Mesenchymal stem cell (in vitro differentiated cells and primary cell): ENCODE data around the gene QSOX1.

ENCODE experiments used
- DNase-seq: peaks from one replicate; pipeline ENCODE4 v3.0.0-alpha.2; 2013
- H2AFZ ChIP-seq: one replicate; pipeline ENCODE4 v1.6.1; 2013; ENCODE audit warnings: low read depth, mild to moderate bottlenecking, control low read depth, inconsistent platforms, low read length, moderate library complexity
- H2AK5ac ChIP-seq: 2 replicates; pipeline ENCODE4 v1.6.1; 2013; ENCODE audit warnings: low read length, moderate library complexity, mild to moderate bottlenecking, inconsistent platforms; ENCODE audit not compliant: severe bottlenecking
- H2BK120ac ChIP-seq: one replicate; pipeline ENCODE4 v1.6.1; 2013; ENCODE audit warnings: low read depth, mild to moderate bottlenecking, inconsistent platforms, low read length, moderate library complexity
- H2BK12ac ChIP-seq, 2 experiments: one replicate each; pipeline ENCODE4 v1.6.1; 2013; ENCODE audit warnings: inconsistent platforms in 2 of 2, low read length in 2 of 2, mild to moderate bottlenecking in 2 of 2, moderate library complexity in 2 of 2, control low read depth in 1 of 2
- H2BK15ac ChIP-seq: one replicate; pipeline ENCODE4 v1.6.1; 2013; ENCODE audit warnings: mild to moderate bottlenecking, low read depth, inconsistent platforms; ENCODE audit not compliant: poor library complexity, severe bottlenecking
- H2BK5ac ChIP-seq: 2 replicates; pipeline ENCODE4 v1.6.1; 2013; ENCODE audit warnings: low read depth, mild to moderate bottlenecking, low read length, control low read depth, inconsistent platforms; ENCODE audit not compliant: poor library complexity, severe bottlenecking
- H3K14ac ChIP-seq, 2 experiments: one replicate each; pipeline ENCODE4 v1.6.1; 2013; ENCODE audit warnings: inconsistent platforms in 2 of 2, low read length in 2 of 2, control low read depth in 1 of 2, mild to moderate bottlenecking in 1 of 2, moderate library complexity in 1 of 2
- H3K18ac ChIP-seq, 2 experiments: one replicate each; pipeline ENCODE4 v1.6.1; 2013; ENCODE audit warnings: inconsistent platforms in 2 of 2, low read length in 2 of 2, control low read depth in 1 of 2, low read depth in 1 of 2, mild to moderate bottlenecking in 1 of 2
- H3K23ac ChIP-seq, 2 experiments: one replicate each; pipeline ENCODE4 v1.6.1; 2013; ENCODE audit warnings: inconsistent platforms in 2 of 2, low read length in 2 of 2, mild to moderate bottlenecking in 2 of 2, moderate library complexity in 2 of 2, control low read depth in 1 of 2
- H3K27ac ChIP-seq: 2 replicates; pipeline ENCODE4 v1.5.1; 2013; ENCODE audit warnings: mild to moderate bottlenecking, moderate library complexity, low read length, control low read depth, inconsistent platforms; ENCODE audit not compliant: poor library complexity, severe bottlenecking
- H3K27me3 ChIP-seq, 2 experiments: 2 replicates each; pipeline versions ENCODE4 v1.6.1 to v1.7.0; 2013; ENCODE audit warnings: low read length in 2 of 2, mild to moderate bottlenecking in 2 of 2, moderate library complexity in 2 of 2, control low read depth in 1 of 2, inconsistent platforms in 1 of 2; ENCODE audit not compliant: control insufficient read depth in 1 of 2, insufficient read depth in 1 of 2
- H3K36me3 ChIP-seq, 2 experiments: 2 replicates each; pipeline versions ENCODE4 v1.6.1 to v1.7.0; 2013; ENCODE audit warnings: low read length in 2 of 2, control low read depth in 1 of 2, inconsistent platforms in 1 of 2, low read depth in 1 of 2, mild to moderate bottlenecking in 1 of 2; ENCODE audit not compliant: insufficient read depth in 2 of 2, control insufficient read depth in 1 of 2
- H3K4ac ChIP-seq, 2 experiments: one replicate each; pipeline ENCODE4 v1.6.1; 2013; ENCODE audit warnings: inconsistent platforms in 2 of 2, low read length in 2 of 2, mild to moderate bottlenecking in 2 of 2, moderate library complexity in 2 of 2, control low read depth in 1 of 2, low read depth in 1 of 2
- H3K4me1 ChIP-seq: 2 replicates; pipeline ENCODE4 v1.6.1; 2013; ENCODE audit warnings: low read depth, low read length, control low read depth; ENCODE audit not compliant: control insufficient read depth, insufficient read depth
- H3K4me2 ChIP-seq: 2 replicates; pipeline ENCODE4 v1.6.1; 2013; ENCODE audit warnings: low read length, mild to moderate bottlenecking, inconsistent platforms; ENCODE audit not compliant: poor library complexity, severe bottlenecking
- H3K4me3 ChIP-seq, 2 experiments: 2 replicates each; pipeline versions ENCODE4 v1.5.1 to v1.7.0; 2013; ENCODE audit warnings: low read length in 2 of 2, mild to moderate bottlenecking in 2 of 2, control low read depth in 1 of 2, low read depth in 1 of 2; ENCODE audit not compliant: insufficient read depth in 1 of 2
- H3K79me1 ChIP-seq: replicated peaks from 2 replicates; pipeline ENCODE4 v1.6.1; 2013; ENCODE audit warnings: mild to moderate bottlenecking, control low read depth, low read length, inconsistent platforms; ENCODE audit not compliant: poor library complexity, severe bottlenecking
- H3K9ac ChIP-seq: 2 replicates; pipeline ENCODE4 v1.7.0; 2013; ENCODE audit warnings: mild to moderate bottlenecking, low read length, moderate library complexity
- H3K9me3 ChIP-seq: 2 replicates; pipeline ENCODE4 v1.7.0; 2013; ENCODE audit warnings: mild to moderate bottlenecking, low read length; ENCODE audit not compliant: control insufficient read depth
- H4K8ac ChIP-seq: one replicate; pipeline ENCODE4 v1.6.1; 2013; ENCODE audit warnings: inconsistent platforms, mild to moderate bottlenecking, low read length, moderate library complexity
- H4K91ac ChIP-seq: one replicate; pipeline ENCODE4 v1.6.1; 2013; ENCODE audit warnings: mild to moderate bottlenecking, low read length, inconsistent platforms
- WGBS: methylation state at CpG from one replicate; pipeline ENCODE4 v1.1.7; 2013; ENCODE audit warnings: mixed read lengths; 5-methylcytosine and 5-hydroxymethylcytosine counted together

Gene QSOX1

GRCh38 chr1:180169640-180170195 is 15.0 kb downstream of the QSOX1 start:
- H2AK5ac ChIP-seq = no peak overlapping the region
- WGBS = 94% methylated on average over 13 of the region's 13 CpGs

DNA sequence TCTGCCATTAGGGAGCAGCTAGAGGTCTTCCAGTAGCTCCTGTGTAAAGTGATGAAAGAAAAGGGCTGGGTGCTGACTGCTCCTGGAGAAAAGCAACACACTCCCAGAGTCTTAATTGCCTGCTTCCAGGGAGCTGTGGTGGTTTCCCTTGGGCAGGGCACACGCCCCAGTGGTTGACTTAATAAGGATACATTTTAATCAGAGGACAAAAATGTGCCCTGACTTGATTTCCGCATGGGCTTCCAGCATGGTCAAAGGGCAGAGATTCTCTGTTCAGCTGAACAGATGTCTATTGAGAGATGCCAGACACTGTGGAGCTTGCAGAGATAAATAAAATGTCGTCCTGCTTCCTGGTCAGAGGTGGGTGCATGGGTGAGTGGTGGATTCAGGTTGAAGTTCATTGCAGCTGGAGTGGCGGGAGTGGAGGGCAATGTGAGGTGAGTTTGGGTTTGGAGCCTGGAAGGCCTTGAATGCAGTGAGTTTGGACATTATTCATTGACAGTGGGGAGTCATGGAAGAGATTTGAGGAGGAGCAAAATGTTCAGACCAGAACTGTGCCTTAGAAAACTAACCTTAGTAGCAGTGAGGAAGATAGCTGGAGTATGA is 16.0 kb downstream of the QSOX1 start:
- no peak overlapping the region for H2BK12ac ChIP-seq
- H3K4me2 ChIP-seq = no peak overlapping the region
- H3K18ac ChIP-seq = no peak overlapping the region
- no peak overlapping the region for H2BK15ac ChIP-seq
- no peak overlapping the region for H4K8ac ChIP-seq
- H3K27ac ChIP-seq = no peak overlapping the region
- no peak overlapping the region for H2AK5ac ChIP-seq
- H4K91ac ChIP-seq = no peak overlapping the region
- H3K9ac ChIP-seq = no peak overlapping the region
- no peaks in the 10 kb centered on the region for H3K27me3 ChIP-seq
- no peak for DNase-seq
- H3K4me3 ChIP-seq = no peak overlapping the region
- H2AFZ ChIP-seq = no peak overlapping the region
- H3K14ac ChIP-seq = no peak overlapping the region
- H2BK5ac ChIP-seq = no peak overlapping the region
- peaks cover 17% of the 10 kb centered on the region for H3K4me1 ChIP-seq
- H3K4ac ChIP-seq = no peak overlapping the region
- H3K36me3 ChIP-seq = peaks cover 25 to 36% of the 10 kb centered on the region in 2 experiments
- H3K23ac ChIP-seq = no peak overlapping the region
- no peak overlapping the region for H2BK120ac ChIP-seq
- 74% methylated on average over 4 of the region's 4 CpGs for WGBS
- peaks cover 46% of the 10 kb centered on the region for H3K79me1 ChIP-seq
- H3K9me3 ChIP-seq = no peaks in the 10 kb centered on the region

More at GRCh38 chr1:180169640-180170195, 15.0 kb downstream of the QSOX1 start:
- H3K36me3 ChIP-seq = peaks cover 25 to 34% of the 10 kb centered on the region in 2 experiments
- no peaks in the 10 kb centered on the region for H3K9me3 ChIP-seq
- H2BK5ac ChIP-seq = no peak overlapping the region
- H3K27me3 ChIP-seq = no peaks in the 10 kb centered on the region
- no peak overlapping the region for H4K91ac ChIP-seq
- DNase-seq = no peak
- H4K8ac ChIP-seq = peak overlapping the region; percentile 19
- H3K4ac ChIP-seq = no peak overlapping the region
- H3K4me2 ChIP-seq = no peak overlapping the region
- no peak overlapping the region for H3K14ac ChIP-seq
- no peak overlapping the region for H2BK12ac ChIP-seq
- no peak overlapping the region for H2AFZ ChIP-seq
- peaks cover 17% of the 10 kb centered on the region for H3K4me1 ChIP-seq
- no peak overlapping the region for H2BK15ac ChIP-seq
- H3K27ac ChIP-seq = no peak overlapping the region
- H3K9ac ChIP-seq = no peak overlapping the region
- H3K79me1 ChIP-seq = peaks cover 53% of the 10 kb centered on the region
- H2BK120ac ChIP-seq = no peak overlapping the region
- no peak overlapping the region for H3K4me3 ChIP-seq
- no peak overlapping the region for H3K23ac ChIP-seq
- no peak overlapping the region for H3K18ac ChIP-seq

GRCh38 chr1:180171691-180172090 is 17.0 kb downstream of the QSOX1 start:
- Histone ChIP-seq H3K9me3 (no peaks in the 10 kb centered on the region), H3K4me1 (peaks cover 14% of the 10 kb centered on the region), H2AK5ac (no peak overlapping the region), H3K18ac (no peak overlapping the region), H3K4me2 (no peak overlapping the region), H3K36me3 (peaks cover 25 to 40% of the 10 kb centered on the region in 2 experiments), H2BK5ac (no peak overlapping the region), H3K27ac (no peak overlapping the region), H2BK15ac (no peak overlapping the region), H3K14ac (no peak overlapping the region), H3K4me3 (no peak overlapping the region), H2AFZ (no peak overlapping the region), H3K4ac (no peak overlapping the region), H3K27me3 (no peaks in the 10 kb centered on the region), H2BK120ac (no peak overlapping the region), H4K91ac (no peak overlapping the region), H3K23ac (no peak overlapping the region), H3K79me1 (peaks cover 38% of the 10 kb centered on the region), H3K9ac (no peak overlapping the region), H4K8ac (no peak overlapping the region), H2BK12ac (no peak overlapping the region)
- 87% methylated on average over 8 of the region's 8 CpGs for WGBS
- DNase-seq = no peak

DNA sequence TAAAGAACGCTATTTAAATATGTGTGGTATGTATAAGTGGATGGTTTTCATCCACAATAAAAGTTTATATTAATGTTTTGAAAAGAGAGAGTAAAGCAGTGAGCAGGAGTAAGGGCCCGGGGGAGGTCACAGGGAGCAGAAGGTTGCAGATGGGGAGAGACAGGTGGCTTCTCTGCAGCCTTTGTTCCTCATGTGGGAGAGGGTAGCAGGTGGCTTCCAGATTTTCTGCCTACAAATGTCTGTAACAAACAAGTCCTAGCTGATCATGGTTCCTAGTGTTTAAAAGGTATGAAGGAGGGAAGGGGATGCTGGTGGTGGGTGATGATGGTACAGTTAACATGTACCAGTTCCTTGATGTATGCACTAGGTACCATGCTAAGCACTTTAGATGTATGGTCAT is 18.8 kb downstream of the QSOX1 start:
- no peaks in the 10 kb centered on the region for H3K4me1 ChIP-seq
- H4K91ac ChIP-seq = no peak overlapping the region
- no peak overlapping the region for H4K8ac ChIP-seq
- 95% methylated on average over 2 of the region's 2 CpGs for WGBS
- no peak overlapping the region for H3K18ac ChIP-seq
- H3K9me3 ChIP-seq = no peaks in the 10 kb centered on the region
- H3K4me3 ChIP-seq = peak overlapping the region in 1 of 2 experiments; percentile 15
- H2BK5ac ChIP-seq = no peak overlapping the region
- no peak overlapping the region for H3K23ac ChIP-seq
- no peak overlapping the region for H2AK5ac ChIP-seq
- no peak overlapping the region for H3K27ac ChIP-seq
- no peak overlapping the region for H2BK120ac ChIP-seq
- H2BK12ac ChIP-seq = no peak overlapping the region
- H3K9ac ChIP-seq = no peak overlapping the region
- H3K14ac ChIP-seq = no peak overlapping the region
- no peak for DNase-seq
- no peaks in the 10 kb centered on the region for H3K27me3 ChIP-seq
- H3K79me1 ChIP-seq = peaks cover 32% of the 10 kb centered on the region
- H3K4ac ChIP-seq = no peak overlapping the region
- H3K36me3 ChIP-seq = peaks cover 12 to 33% of the 10 kb centered on the region in 2 experiments
- no peak overlapping the region for H2BK15ac ChIP-seq
- no peak overlapping the region for H2AFZ ChIP-seq
- H3K4me2 ChIP-seq = no peak overlapping the region
